Thyroid gland (tissue), 4 donors: ENCODE data around the gene ABCB8.

Experiments
- POLR2A ChIP-seq, 2 donors: fragments of 450-650 bp; IDR thresholded peaks; one replicate each; pipeline ENCODE4 v1.6.1; 2017; ENCODE audit warnings: antibody characterized with exemption in 2 of 2, mild to moderate bottlenecking in 2 of 2, moderate library complexity in 1 of 2
- TF ChIP-seq, protein P1 (sequence below), 6 experiments: fragments of 200-600 bp in 3 of 6; fragments of 450-650 bp in 3 of 6; sonication (generic) in 3 of 6; IDR thresholded peaks; one replicate each; pipeline ENCODE4 v1.5.1; 2016 to 2019; ENCODE audit warnings: antibody characterized with exemption in 6 of 6, mild to moderate bottlenecking in 2 of 6, inconsistent platforms in 1 of 6, moderate library complexity in 1 of 6

DNA sequence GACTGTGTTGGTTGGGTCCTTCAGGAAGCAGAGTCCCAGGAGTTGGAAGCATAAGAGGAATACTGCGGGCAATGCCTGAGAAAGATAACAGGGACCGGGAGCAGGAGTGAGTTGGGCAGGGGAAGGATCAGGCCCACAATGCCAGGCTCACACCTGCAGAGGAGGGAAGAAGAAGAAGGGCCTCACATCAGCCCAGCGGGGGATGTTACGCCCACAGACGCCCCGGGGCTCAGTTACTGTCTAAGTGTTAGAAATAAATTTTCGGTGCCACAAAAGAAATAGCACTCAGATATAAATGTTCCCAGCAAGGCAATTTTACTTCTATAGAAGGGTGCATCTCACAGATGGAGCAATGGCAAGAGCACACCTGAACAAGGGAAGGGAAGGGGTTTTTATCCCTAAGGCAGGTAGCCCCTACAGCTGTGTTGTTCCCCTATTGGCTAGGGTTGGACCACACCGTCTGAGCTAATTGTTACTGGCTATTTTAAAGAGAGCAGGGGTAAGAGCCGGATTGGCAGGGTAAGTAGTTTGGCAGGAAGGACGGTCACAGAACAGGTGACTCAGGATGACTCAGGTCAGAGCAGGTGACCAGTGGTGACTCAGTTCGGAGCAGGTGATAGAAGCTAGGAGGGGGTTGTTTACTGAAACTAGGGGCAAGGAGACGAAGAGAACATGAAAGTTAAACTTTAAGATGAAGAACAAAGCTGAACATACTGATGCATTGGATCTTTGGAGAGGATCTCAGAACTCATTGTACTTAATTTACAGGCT is 37.6 kb upstream of the ABCB8 start, which contains the start of gene NOS3:
- no peak for TF ChIP-seq POLR2A (IDR thresholded peaks at IDR 0.05)
- TF ChIP-seq, protein P1, sequence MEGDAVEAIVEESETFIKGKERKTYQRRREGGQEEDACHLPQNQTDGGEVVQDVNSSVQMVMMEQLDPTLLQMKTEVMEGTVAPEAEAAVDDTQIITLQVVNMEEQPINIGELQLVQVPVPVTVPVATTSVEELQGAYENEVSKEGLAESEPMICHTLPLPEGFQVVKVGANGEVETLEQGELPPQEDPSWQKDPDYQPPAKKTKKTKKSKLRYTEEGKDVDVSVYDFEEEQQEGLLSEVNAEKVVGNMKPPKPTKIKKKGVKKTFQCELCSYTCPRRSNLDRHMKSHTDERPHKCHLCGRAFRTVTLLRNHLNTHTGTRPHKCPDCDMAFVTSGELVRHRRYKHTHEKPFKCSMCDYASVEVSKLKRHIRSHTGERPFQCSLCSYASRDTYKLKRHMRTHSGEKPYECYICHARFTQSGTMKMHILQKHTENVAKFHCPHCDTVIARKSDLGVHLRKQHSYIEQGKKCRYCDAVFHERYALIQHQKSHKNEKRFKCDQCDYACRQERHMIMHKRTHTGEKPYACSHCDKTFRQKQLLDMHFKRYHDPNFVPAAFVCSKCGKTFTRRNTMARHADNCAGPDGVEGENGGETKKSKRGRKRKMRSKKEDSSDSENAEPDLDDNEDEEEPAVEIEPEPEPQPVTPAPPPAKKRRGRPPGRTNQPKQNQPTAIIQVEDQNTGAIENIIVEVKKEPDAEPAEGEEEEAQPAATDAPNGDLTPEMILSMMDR (IDR thresholded peaks at IDR 0.05) = no peak
